ENCODE data around the gene IDI2.

DNA sequence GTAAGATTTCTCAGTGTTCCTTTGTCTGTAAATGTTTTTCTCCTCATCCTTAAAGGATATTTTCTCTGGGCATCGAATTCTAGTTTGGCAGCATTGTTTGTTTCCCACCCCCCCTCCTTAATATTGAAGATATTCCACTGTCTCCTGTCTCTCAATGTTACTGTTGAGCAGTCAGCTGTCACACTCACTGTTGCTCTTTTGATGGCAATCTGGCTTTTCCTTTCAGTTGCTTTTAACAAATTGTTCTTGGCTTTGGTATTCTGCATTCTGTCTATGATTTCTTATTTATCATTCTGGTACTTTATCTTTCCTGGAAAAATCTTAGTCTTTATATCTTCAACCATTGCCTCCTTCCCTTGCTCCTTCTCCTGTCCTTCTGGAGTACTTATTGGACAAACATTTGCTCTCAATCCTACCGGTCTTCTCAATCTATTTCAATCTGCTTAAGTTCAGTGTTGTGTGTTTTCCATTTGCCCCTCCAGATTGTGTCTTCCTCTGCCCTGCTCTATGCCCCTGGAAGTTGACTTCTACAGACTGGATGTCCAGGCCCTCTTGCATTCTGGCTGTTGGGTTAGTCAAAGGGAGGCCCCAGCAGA, 46.7 kb downstream of the IDI2 start:
- TF ChIP-seq, protein P1, sequence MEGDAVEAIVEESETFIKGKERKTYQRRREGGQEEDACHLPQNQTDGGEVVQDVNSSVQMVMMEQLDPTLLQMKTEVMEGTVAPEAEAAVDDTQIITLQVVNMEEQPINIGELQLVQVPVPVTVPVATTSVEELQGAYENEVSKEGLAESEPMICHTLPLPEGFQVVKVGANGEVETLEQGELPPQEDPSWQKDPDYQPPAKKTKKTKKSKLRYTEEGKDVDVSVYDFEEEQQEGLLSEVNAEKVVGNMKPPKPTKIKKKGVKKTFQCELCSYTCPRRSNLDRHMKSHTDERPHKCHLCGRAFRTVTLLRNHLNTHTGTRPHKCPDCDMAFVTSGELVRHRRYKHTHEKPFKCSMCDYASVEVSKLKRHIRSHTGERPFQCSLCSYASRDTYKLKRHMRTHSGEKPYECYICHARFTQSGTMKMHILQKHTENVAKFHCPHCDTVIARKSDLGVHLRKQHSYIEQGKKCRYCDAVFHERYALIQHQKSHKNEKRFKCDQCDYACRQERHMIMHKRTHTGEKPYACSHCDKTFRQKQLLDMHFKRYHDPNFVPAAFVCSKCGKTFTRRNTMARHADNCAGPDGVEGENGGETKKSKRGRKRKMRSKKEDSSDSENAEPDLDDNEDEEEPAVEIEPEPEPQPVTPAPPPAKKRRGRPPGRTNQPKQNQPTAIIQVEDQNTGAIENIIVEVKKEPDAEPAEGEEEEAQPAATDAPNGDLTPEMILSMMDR (IDR thresholded peaks at IDR 0.05; ENCODE audit: low read depth, low read length, poor library complexity, severe bottlenecking): no peak
- no peak for TF ChIP-seq EZH2phosphoT487 (IDR thresholded peaks at IDR 0.05; ENCODE audit: borderline replicate concordance, low read length)
